Breast epithelium (tissue), 4 donors: ENCODE results near the gene WWP2. TPM values are rescaled to one million over a fixed set of nuclear protein-coding genes. Genes with fewer than 3 reads are reported as not detected.

ENCODE experiments used
- DNase-seq, 2 donors: peaks; one replicate each; pipeline ENCODE4 v3.0.0-alpha.2; 2019; ENCODE audit warnings: low spot score in 2 of 2
- H3K27ac ChIP-seq, 2 donors: fragments of 200-600 bp; sonication (generic) in 1 of 2; one replicate each; pipeline ENCODE4 v1.5.1; 2016 to 2019; ENCODE audit warnings: mild to moderate bottlenecking in 1 of 2
- H3K27me3 ChIP-seq, 2 donors: fragments of 200-600 bp; sonication (generic) in 1 of 2; one replicate each; pipeline versions ENCODE4 v1.5.1 to v1.6.0; 2017 to 2019; ENCODE audit warnings: control low read depth in 1 of 2, mild to moderate bottlenecking in 1 of 2
- H3K36me3 ChIP-seq: fragments of 200-600 bp; one replicate; pipeline ENCODE4 v1.5.1; 2019
- H3K4me1 ChIP-seq, 2 donors: fragments of 200-600 bp; sonication (generic); one replicate each; pipeline ENCODE4 v1.5.1; 2016 to 2019; ENCODE audit warnings: control low read depth in 1 of 2
- H3K4me3 ChIP-seq, 3 donors: fragments of 200-600 bp; sonication (generic); 1 replicate in 2 of 3; 2 replicates in 1 of 3; pipeline ENCODE4 v1.5.1; 2016 to 2019; ENCODE audit warnings: mild to moderate bottlenecking in 3 of 3, moderate library complexity in 2 of 3
- H3K9me3 ChIP-seq, 2 donors: fragments of 200-600 bp; sonication (generic) in 1 of 2; one replicate each; pipeline ENCODE4 v1.5.1; 2016 to 2019; ENCODE audit warnings: control low read depth in 1 of 2
- POLR2A ChIP-seq: fragments of 450-650 bp; IDR thresholded peaks from one replicate; pipeline ENCODE4 v1.6.1; 2016; ENCODE audit warnings: antibody characterized with exemption, mild to moderate bottlenecking, moderate library complexity
- POLR2AphosphoS5 ChIP-seq, 3 donors: sonication (generic); formaldehyde crosslinking; IDR thresholded peaks; one replicate each; pipeline ENCODE4 v1.6.1; 2017; ENCODE audit warnings: antibody characterized with exemption in 3 of 3
- intact Hi-C: fragments of 100-400 bp; cut with DNase I; formaldehyde crosslinking; loops from one replicate; pipeline ENCODE4 v1.15.1; 2023; ENCODE audit warnings: low total_unique reads
- total RNA-seq, 3 donors: library from RNA; depleted of rRNA; stranded (reverse); fragments of >200 nt; gene quantifications; one replicate each; pipeline ENCODE4 v1.1.0, GENCODE V29; 2016
- TF ChIP-seq, protein P1 (sequence below), 3 donors: fragments of 450-650 bp; IDR thresholded peaks; one replicate each; pipeline ENCODE4 v1.5.1; 2016 to 2017; ENCODE audit warnings: antibody characterized with exemption in 3 of 3, mild to moderate bottlenecking in 3 of 3, moderate library complexity in 3 of 3

Gene WWP2
- total RNA-seq, 3 donors from 2014 or later, result 34.1 to 46.5 (median 34.7) TPM

DNA sequence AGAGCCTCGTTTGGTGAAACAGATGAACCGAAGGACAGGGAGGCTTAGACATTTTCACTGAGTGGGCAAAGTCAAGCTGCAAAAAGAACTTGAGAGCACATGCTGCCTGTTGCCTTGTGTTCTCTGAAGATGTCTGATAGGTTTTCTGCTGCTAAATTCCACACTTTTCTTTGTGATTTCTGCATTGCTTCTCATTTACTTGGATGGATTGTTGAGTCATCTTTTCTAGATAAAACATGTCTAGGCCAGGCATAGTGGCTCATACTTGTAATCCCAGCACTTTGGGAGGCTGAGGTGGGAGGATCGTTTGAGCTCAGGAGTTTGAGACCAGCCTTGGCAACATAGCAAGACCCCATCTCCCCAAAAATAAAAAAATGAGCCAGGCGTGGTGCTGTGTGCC, 108.6 kb downstream of the WWP2 start:
- no peak for DNase-seq
- no peaks in the 10 kb centered on the region for H3K4me1 ChIP-seq
- H3K36me3 ChIP-seq, result no peaks in the 10 kb centered on the region
- no peaks in the 10 kb centered on the region for H3K27me3 ChIP-seq
- H3K27ac ChIP-seq, result no peak overlapping the region
- intact Hi-C loops, result no loop called here
- no peak overlapping the region for H3K4me3 ChIP-seq
- TF ChIP-seq, protein P1, sequence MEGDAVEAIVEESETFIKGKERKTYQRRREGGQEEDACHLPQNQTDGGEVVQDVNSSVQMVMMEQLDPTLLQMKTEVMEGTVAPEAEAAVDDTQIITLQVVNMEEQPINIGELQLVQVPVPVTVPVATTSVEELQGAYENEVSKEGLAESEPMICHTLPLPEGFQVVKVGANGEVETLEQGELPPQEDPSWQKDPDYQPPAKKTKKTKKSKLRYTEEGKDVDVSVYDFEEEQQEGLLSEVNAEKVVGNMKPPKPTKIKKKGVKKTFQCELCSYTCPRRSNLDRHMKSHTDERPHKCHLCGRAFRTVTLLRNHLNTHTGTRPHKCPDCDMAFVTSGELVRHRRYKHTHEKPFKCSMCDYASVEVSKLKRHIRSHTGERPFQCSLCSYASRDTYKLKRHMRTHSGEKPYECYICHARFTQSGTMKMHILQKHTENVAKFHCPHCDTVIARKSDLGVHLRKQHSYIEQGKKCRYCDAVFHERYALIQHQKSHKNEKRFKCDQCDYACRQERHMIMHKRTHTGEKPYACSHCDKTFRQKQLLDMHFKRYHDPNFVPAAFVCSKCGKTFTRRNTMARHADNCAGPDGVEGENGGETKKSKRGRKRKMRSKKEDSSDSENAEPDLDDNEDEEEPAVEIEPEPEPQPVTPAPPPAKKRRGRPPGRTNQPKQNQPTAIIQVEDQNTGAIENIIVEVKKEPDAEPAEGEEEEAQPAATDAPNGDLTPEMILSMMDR (IDR thresholded peaks at IDR 0.05), result no peak
- no peak for TF ChIP-seq POLR2AphosphoS5 (IDR thresholded peaks at IDR 0.05)
- no peaks in the 10 kb centered on the region for H3K9me3 ChIP-seq

DNA sequence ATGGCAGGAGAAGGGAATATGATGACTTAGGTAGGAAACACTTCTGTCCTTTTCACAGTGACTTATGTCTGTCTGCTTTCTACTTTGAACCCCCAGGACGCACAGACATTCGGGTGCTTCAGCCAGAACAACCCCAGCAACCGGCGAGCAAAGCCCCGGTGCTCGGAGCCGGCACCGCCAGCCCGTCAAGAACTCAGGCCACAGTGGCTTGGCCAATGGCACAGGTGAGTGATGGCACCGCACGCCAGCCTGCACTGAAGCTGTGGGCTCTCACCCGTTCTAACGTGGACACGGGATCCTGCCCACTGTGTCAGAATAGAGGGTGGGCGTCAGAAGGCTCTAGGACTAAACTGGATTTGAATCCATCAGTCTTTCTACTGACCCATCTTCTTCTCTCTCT, 109.6 kb downstream of the WWP2 start:
- intact Hi-C loops, result no loop called here
- peaks cover 5 to 7% of the 10 kb centered on the region in 2 donors for H3K9me3 ChIP-seq
- H3K27ac ChIP-seq, result no peak overlapping the region
- TF ChIP-seq, protein P1 (IDR thresholded peaks at IDR 0.05), result no peak
- TF ChIP-seq POLR2AphosphoS5 (IDR thresholded peaks at IDR 0.05) (no peak), POLR2A (no peak)
- no peaks in the 10 kb centered on the region for H3K36me3 ChIP-seq
- no peak overlapping the region for H3K4me3 ChIP-seq
- DNase-seq, result no peak
- H3K27me3 ChIP-seq, result no peaks in the 10 kb centered on the region
- H3K4me1 ChIP-seq, result no peaks in the 10 kb centered on the region

DNA sequence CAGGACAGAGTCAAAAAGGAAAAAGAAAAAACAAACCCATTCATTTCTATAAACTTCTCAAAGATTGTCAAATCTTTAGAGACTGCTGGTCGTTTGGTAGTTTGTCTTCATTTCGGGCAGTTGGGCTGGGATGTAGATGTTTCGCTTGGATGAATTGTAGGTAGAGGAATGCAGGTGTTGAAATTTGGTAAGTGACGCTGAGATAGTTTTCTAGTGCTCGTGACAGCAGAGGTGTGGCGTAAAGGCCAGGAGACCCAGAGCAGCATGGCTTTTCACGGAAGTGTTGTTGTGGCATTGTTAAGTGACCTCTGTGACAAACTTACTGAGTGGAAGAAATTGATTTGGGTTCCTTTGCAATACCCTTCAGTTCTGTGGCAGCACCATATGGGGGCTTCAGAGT, 110.8 kb downstream of the WWP2 start:
- no peak for TF ChIP-seq POLR2AphosphoS5 (IDR thresholded peaks at IDR 0.05)
- no peak for TF ChIP-seq POLR2A
- TF ChIP-seq, protein P1 (IDR thresholded peaks at IDR 0.05), result no peak

DNA sequence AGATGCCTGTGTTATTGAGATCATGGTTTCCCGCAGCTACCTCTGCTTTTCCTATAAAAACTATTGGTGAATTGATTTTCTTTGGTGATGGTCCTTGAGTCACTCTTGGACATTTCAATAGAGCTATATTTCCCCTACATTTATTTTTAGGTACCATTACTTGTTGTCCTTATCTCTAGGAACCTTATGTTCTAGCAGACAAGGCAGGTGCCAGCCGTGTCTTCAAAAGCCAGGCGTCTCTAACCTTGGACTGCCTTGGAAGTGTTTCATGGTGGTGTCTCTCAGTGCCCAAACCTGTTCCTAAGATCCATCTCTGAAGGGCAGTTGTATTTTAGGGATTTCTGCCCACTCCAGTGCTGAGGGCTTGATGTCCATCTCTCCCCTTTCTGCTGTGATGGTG, 111.7 kb downstream of the WWP2 start:
- Histone ChIP-seq H3K36me3 (peaks cover 2% of the 10 kb centered on the region), H3K27ac (no peak overlapping the region), H3K4me3 (no peak overlapping the region), H3K4me1 (no peaks in the 10 kb centered on the region), H3K9me3 (peaks cover 7 to 9% of the 10 kb centered on the region in 2 donors), H3K27me3 (no peaks in the 10 kb centered on the region)
- intact Hi-C loops, result no loop called here
- DNase-seq, result no peak
- TF ChIP-seq POLR2AphosphoS5 (IDR thresholded peaks at IDR 0.05), result no peak
- TF ChIP-seq, protein P1 (IDR thresholded peaks at IDR 0.05), result no peak
- no peak for TF ChIP-seq POLR2A

More for the DNA sequence above, 110.8 kb downstream of the WWP2 start:
- Histone ChIP-seq H3K4me1 (no peaks in the 10 kb centered on the region), H3K9me3 (peaks cover 7 to 9% of the 10 kb centered on the region in 2 donors), H3K27ac (no peak overlapping the region), H3K27me3 (no peaks in the 10 kb centered on the region), H3K36me3 (no peaks in the 10 kb centered on the region), H3K4me3 (no peak overlapping the region)
- intact Hi-C loops, result no loop called here
- DNase-seq, result no peak

DNA sequence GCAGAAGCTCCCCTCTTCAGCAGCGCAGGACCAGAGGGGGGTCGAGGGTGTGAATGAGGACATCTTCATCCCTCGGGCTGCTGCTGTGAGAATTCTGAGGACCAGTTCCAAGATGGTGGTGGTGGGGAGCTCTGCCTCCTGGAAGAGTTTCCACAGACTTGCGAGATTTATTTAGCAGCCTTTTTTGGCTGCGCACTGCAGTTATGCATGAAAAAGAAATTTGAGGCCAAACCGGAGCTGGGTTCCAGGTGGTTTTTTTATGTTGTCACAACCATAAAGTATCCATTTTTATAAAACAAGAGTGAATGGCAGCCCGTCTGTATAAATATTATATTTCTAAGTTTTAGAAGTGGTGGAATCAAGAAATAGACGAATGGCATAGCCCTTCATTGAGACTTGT, 112.1 kb downstream of the WWP2 start:
- Histone ChIP-seq H3K27ac (no peak overlapping the region), H3K4me1 (no peaks in the 10 kb centered on the region), H3K9me3 (peaks cover 7 to 9% of the 10 kb centered on the region in 2 donors), H3K36me3 (peaks cover 4% of the 10 kb centered on the region), H3K4me3 (no peak overlapping the region), H3K27me3 (no peaks in the 10 kb centered on the region)
- intact Hi-C loops, result no loop called here
- no peak for DNase-seq
- TF ChIP-seq, protein P1 (IDR thresholded peaks at IDR 0.05), result no peak
- TF ChIP-seq POLR2AphosphoS5 (IDR thresholded peaks at IDR 0.05) (no peak), POLR2A (no peak)
